Memory B cell (primary cell): ENCODE results near the gene ALPK3.

Experiments used
- ATAC-seq: fragments of 150-1000 bp; cut with Tn5 transposase; 2 replicates; pipeline ENCODE4 v1.10.0; 2021; ENCODE audit warnings: low read depth, mild to moderate bottlenecking, moderate library complexity
- DNase-seq, 2 donors: peaks; one replicate each; pipeline ENCODE4 v3.0.0; 2022; ENCODE audit warnings: low spot score in 2 of 2
- H3K27ac Mint-ChIP-seq: one replicate; pipeline ENCODE4 v1.8.0; 2022; ENCODE audit warnings: mild to moderate bottlenecking, moderate library complexity, mixed read lengths
- H3K27me3 Mint-ChIP-seq: one replicate; pipeline ENCODE4 v1.8.0; 2022; ENCODE audit warnings: mixed read lengths
- H3K36me3 Mint-ChIP-seq: one replicate; pipeline ENCODE4 v1.8.0; 2022; ENCODE audit warnings: mild to moderate bottlenecking, mixed read lengths
- H3K4me1 Mint-ChIP-seq: one replicate; pipeline ENCODE4 v1.8.0; 2022; ENCODE audit warnings: mixed read lengths
- H3K4me3 Mint-ChIP-seq: one replicate; pipeline ENCODE4 v1.8.0; 2022; ENCODE audit warnings: mild to moderate bottlenecking, moderate library complexity, mixed read lengths
- H3K9me3 Mint-ChIP-seq: one replicate; pipeline ENCODE4 v1.8.0; 2022; ENCODE audit warnings: mixed read lengths

Gene ALPK3

GRCh38 chr15:84901540-84901939 is 84.4 kb downstream of the ALPK3 start:
- Mint-ChIP-seq H3K4me3 (no peak overlapping the region), H3K9me3 (peaks cover 10% of the 10 kb centered on the region), H3K4me1 (no peaks in the 10 kb centered on the region), H3K27ac (no peak overlapping the region), H3K27me3 (peaks cover 9% of the 10 kb centered on the region), H3K36me3 (peaks cover 5% of the 10 kb centered on the region)
- ATAC-seq (no peak), DNase-seq (no peak)

- peaks cover 3% of the 10 kb centered on the region for H3K36me3 Mint-ChIP-seq
- ATAC-seq = no peak
- H3K4me1 Mint-ChIP-seq = no peaks in the 10 kb centered on the region
- peaks cover 8% of the 10 kb centered on the region for H3K9me3 Mint-ChIP-seq
- H3K27ac Mint-ChIP-seq = no peak overlapping the region
- no peak overlapping the region for H3K4me3 Mint-ChIP-seq
- DNase-seq = no peak
- H3K27me3 Mint-ChIP-seq = peaks cover 4% of the 10 kb centered on the region
These were observed 86.6 kb downstream of the ALPK3 start for GRCh38 chr15:84903751-84904150.

- no peak overlapping the region for H3K4me3 Mint-ChIP-seq
- H3K9me3 Mint-ChIP-seq = peaks cover 4% of the 10 kb centered on the region
- H3K27me3 Mint-ChIP-seq = peaks cover 3% of the 10 kb centered on the region
- peaks cover 2% of the 10 kb centered on the region for H3K36me3 Mint-ChIP-seq
- no peak for ATAC-seq
- DNase-seq = no peak
- no peak overlapping the region for H3K27ac Mint-ChIP-seq
- no peaks in the 10 kb centered on the region for H3K4me1 Mint-ChIP-seq
These were observed 87.3 kb downstream of the ALPK3 start for GRCh38 chr15:84904419-84904818.

- Mint-ChIP-seq H3K27me3 (peaks cover 1% of the 10 kb centered on the region), H3K9me3 (peaks cover 2% of the 10 kb centered on the region), H3K27ac (no peak overlapping the region), H3K4me3 (no peak overlapping the region), H3K36me3 (peaks cover 2% of the 10 kb centered on the region), H3K4me1 (no peaks in the 10 kb centered on the region)
- DNase-seq = no peak
- no peak for ATAC-seq
These were observed 88.1 kb downstream of the ALPK3 start for GRCh38 chr15:84905016-84905916.

- Mint-ChIP-seq H3K36me3 (no peaks in the 10 kb centered on the region), H3K9me3 (no peaks in the 10 kb centered on the region), H3K27me3 (peaks cover 2% of the 10 kb centered on the region), H3K4me1 (no peaks in the 10 kb centered on the region), H3K27ac (no peak overlapping the region), H3K4me3 (no peak overlapping the region)
- ATAC-seq (no peak), DNase-seq (no peak)
These were observed 90.6 kb downstream of the ALPK3 start for GRCh38 chr15:84907731-84908130.

GRCh38 chr15:84908564-84908963 is 91.4 kb downstream of the ALPK3 start:
- no peaks in the 10 kb centered on the region for H3K9me3 Mint-ChIP-seq
- ATAC-seq = no peak
- no peaks in the 10 kb centered on the region for H3K4me1 Mint-ChIP-seq
- H3K36me3 Mint-ChIP-seq = no peaks in the 10 kb centered on the region
- peaks cover 2% of the 10 kb centered on the region for H3K27me3 Mint-ChIP-seq
- no peak overlapping the region for H3K27ac Mint-ChIP-seq
- no peak overlapping the region for H3K4me3 Mint-ChIP-seq
- DNase-seq = no peak

GRCh38 chr15:84909029-84909428 is 91.9 kb downstream of the ALPK3 start:
- Mint-ChIP-seq H3K4me3 (no peak overlapping the region), H3K4me1 (no peaks in the 10 kb centered on the region), H3K36me3 (no peaks in the 10 kb centered on the region), H3K27me3 (peaks cover 2% of the 10 kb centered on the region), H3K9me3 (no peaks in the 10 kb centered on the region), H3K27ac (no peak overlapping the region)
- no peak for DNase-seq
- no peak for ATAC-seq

GRCh38 chr15:84909782-84910181 is 92.6 kb downstream of the ALPK3 start:
- Mint-ChIP-seq H3K9me3 (no peaks in the 10 kb centered on the region), H3K4me3 (no peak overlapping the region), H3K36me3 (peaks cover under 1% of the 10 kb centered on the region), H3K4me1 (no peaks in the 10 kb centered on the region), H3K27me3 (peaks cover 4% of the 10 kb centered on the region), H3K27ac (no peak overlapping the region)
- no peak for DNase-seq
- no peak for ATAC-seq

- no peak for ATAC-seq
- peaks cover 4% of the 10 kb centered on the region for H3K4me1 Mint-ChIP-seq
- H3K27me3 Mint-ChIP-seq = peaks cover 9% of the 10 kb centered on the region
- no peak for DNase-seq
- no peak overlapping the region for H3K4me3 Mint-ChIP-seq
- no peaks in the 10 kb centered on the region for H3K9me3 Mint-ChIP-seq
- no peak overlapping the region for H3K27ac Mint-ChIP-seq
- peaks cover 4% of the 10 kb centered on the region for H3K36me3 Mint-ChIP-seq
These were observed 93.9 kb downstream of the ALPK3 start for GRCh38 chr15:84910928-84911623.

- H3K36me3 Mint-ChIP-seq = peaks cover 4% of the 10 kb centered on the region
- H3K27me3 Mint-ChIP-seq = peaks cover 9% of the 10 kb centered on the region
- H3K9me3 Mint-ChIP-seq = no peaks in the 10 kb centered on the region
- DNase-seq (no peak), ATAC-seq (no peak)
- H3K27ac Mint-ChIP-seq = no peak overlapping the region
- H3K4me3 Mint-ChIP-seq = no peak overlapping the region
- peaks cover 4% of the 10 kb centered on the region for H3K4me1 Mint-ChIP-seq
These were observed 94.9 kb downstream of the ALPK3 start for GRCh38 chr15:84911879-84912660.

GRCh38 chr15:84913360-84913723 is 96.2 kb downstream of the ALPK3 start:
- no peak for ATAC-seq
- Mint-ChIP-seq H3K9me3 (no peaks in the 10 kb centered on the region), H3K27ac (no peak overlapping the region), H3K4me3 (no peak overlapping the region), H3K4me1 (peaks cover 4% of the 10 kb centered on the region), H3K27me3 (peaks cover 9% of the 10 kb centered on the region), H3K36me3 (peaks cover 4% of the 10 kb centered on the region)
- no peak for DNase-seq

GRCh38 chr15:84914351-84914750 is 97.2 kb downstream of the ALPK3 start:
- no peaks in the 10 kb centered on the region for H3K9me3 Mint-ChIP-seq
- DNase-seq = no peak
- peaks cover 9% of the 10 kb centered on the region for H3K27me3 Mint-ChIP-seq
- peaks cover 4% of the 10 kb centered on the region for H3K4me1 Mint-ChIP-seq
- no peak overlapping the region for H3K4me3 Mint-ChIP-seq
- peaks cover 4% of the 10 kb centered on the region for H3K36me3 Mint-ChIP-seq
- H3K27ac Mint-ChIP-seq = no peak overlapping the region
- no peak for ATAC-seq

- no peak overlapping the region for H3K27ac Mint-ChIP-seq
- no peaks in the 10 kb centered on the region for H3K9me3 Mint-ChIP-seq
- peaks cover 9% of the 10 kb centered on the region for H3K27me3 Mint-ChIP-seq
- ATAC-seq (peak; percentile 84), DNase-seq (no peak)
- H3K4me3 Mint-ChIP-seq = no peak overlapping the region
- peaks cover 4% of the 10 kb centered on the region for H3K4me1 Mint-ChIP-seq
- peaks cover 4% of the 10 kb centered on the region for H3K36me3 Mint-ChIP-seq
These were observed 97.9 kb downstream of the ALPK3 start for GRCh38 chr15:84914909-84915605.

GRCh38 chr15:84915606-84915958 is 98.4 kb downstream of the ALPK3 start:
- H3K27ac Mint-ChIP-seq = no peak overlapping the region

More at GRCh38 chr15:84915606-84915958, 98.4 kb downstream of the ALPK3 start:
- Mint-ChIP-seq H3K36me3 (peaks cover 4% of the 10 kb centered on the region), H3K4me3 (no peak overlapping the region), H3K27me3 (peaks cover 9% of the 10 kb centered on the region), H3K9me3 (no peaks in the 10 kb centered on the region), H3K4me1 (peaks cover 4% of the 10 kb centered on the region)
- ATAC-seq (no peak), DNase-seq (no peak)
